DND-41 (cell line): Measurements from ENCODE around the gene STRN.
"Not testable (repeated sequence)": the region's sequence is repeated elsewhere in the genome, so short reads cannot be mapped to it uniquely, and the experiment has no call there.

Experiments
- ATAC-seq: fragments of 200-7000 bp; cut with Tn5 transposase; 3 replicates; pipeline ENCODE4 v1.9.1; 2021; ENCODE audit warnings: low read depth; ENCODE audit not compliant: insufficient read depth
- DNase-seq: peaks from one replicate; pipeline ENCODE4 v3.0.0-alpha.2; 2020
- H2AFZ ChIP-seq: 2 replicates; pipeline ENCODE4 v1.6.0; 2012; ENCODE audit warnings: low read depth, low read length
- H3K27ac ChIP-seq: 2 replicates; pipeline ENCODE4 v1.5.1; 2012; ENCODE audit warnings: low read length, inconsistent platforms
- H3K27me3 ChIP-seq: fragments of 200-600 bp; sonication (generic); 2 replicates; pipeline ENCODE4 v1.6.0; 2012; ENCODE audit warnings: low read length, mild to moderate bottlenecking, inconsistent platforms; ENCODE audit not compliant: insufficient read depth, poor library complexity
- H3K36me3 ChIP-seq: 2 replicates; pipeline ENCODE4 v1.5.1; 2012; ENCODE audit warnings: low read length, inconsistent platforms; ENCODE audit not compliant: insufficient read depth
- H3K4me1 ChIP-seq: 2 replicates; pipeline ENCODE4 v1.5.1; 2012; ENCODE audit warnings: mild to moderate bottlenecking, low read length; ENCODE audit not compliant: insufficient read depth
- H3K4me2 ChIP-seq: 2 replicates; pipeline ENCODE4 v1.6.0; 2012; ENCODE audit warnings: mild to moderate bottlenecking, moderate library complexity, low read length, inconsistent platforms; ENCODE audit not compliant: insufficient read depth
- H3K4me3 ChIP-seq, 2 experiments: fragments of 200-600 bp in 1 of 2; shearing (Covaris generic) in 1 of 2; 2 replicates each; pipeline ENCODE4 v1.5.1; 2012 to 2016; ENCODE audit warnings: inconsistent platforms in 2 of 2, low read length in 2 of 2, mild to moderate bottlenecking in 2 of 2, low read depth in 1 of 2, moderate library complexity in 1 of 2
- H3K79me2 ChIP-seq: 2 replicates; pipeline ENCODE4 v1.6.0; 2012; ENCODE audit warnings: low read length, inconsistent platforms; ENCODE audit not compliant: insufficient read depth
- H3K9ac ChIP-seq: 2 replicates; pipeline ENCODE4 v1.6.0; 2012; ENCODE audit warnings: low read depth, mild to moderate bottlenecking, inconsistent platforms, low read length, moderate library complexity
- H3K9me3 ChIP-seq: 2 replicates; pipeline ENCODE4 v1.5.1; 2012; ENCODE audit warnings: low read length, moderate library complexity, mild to moderate bottlenecking, inconsistent platforms; ENCODE audit not compliant: insufficient read depth, severe bottlenecking
- H4K20me1 ChIP-seq: 2 replicates; pipeline ENCODE4 v1.6.0; 2012; ENCODE audit warnings: low read length; ENCODE audit not compliant: insufficient read depth
- CTCF ChIP-seq: IDR thresholded peaks from 2 replicates; pipeline ENCODE4 v1.5.1; 2012; ENCODE audit warnings: borderline replicate concordance, low read length, moderate library complexity, mild to moderate bottlenecking; ENCODE audit not compliant: poor library complexity, severe bottlenecking; ENCODE audit errors: extremely low read depth
- EZH2 ChIP-seq: IDR thresholded peaks from 3 replicates; pipeline ENCODE4 v1.6.1; 2012; ENCODE audit warnings: borderline replicate concordance, low read depth, mild to moderate bottlenecking, moderate library complexity, low read length, inconsistent platforms; ENCODE audit not compliant: severe bottlenecking

The STRN gene

GRCh38 chr2:36904636-36905035 lies 61.7 kb downstream of the STRN start:
- no peaks in the 10 kb centered on the region for H3K4me1 ChIP-seq
- H3K27ac ChIP-seq: no peak overlapping the region
- no peaks in the 10 kb centered on the region for H3K27me3 ChIP-seq
- H3K79me2 ChIP-seq: no peaks in the 10 kb centered on the region
- ATAC-seq: no peak
- H3K9me3 ChIP-seq: no peaks in the 10 kb centered on the region
- TF ChIP-seq EZH2: no peak
- TF ChIP-seq CTCF: no peak
- H3K36me3 ChIP-seq: peaks cover 12% of the 10 kb centered on the region; the same call in 1 of the 2 replicates
- H3K4me2 ChIP-seq: no peak overlapping the region
- no peak overlapping the region for H3K4me3 ChIP-seq
- DNase-seq: no peak
- no peak overlapping the region for H3K9ac ChIP-seq
- no peaks in the 10 kb centered on the region; the same call in 1 of the 2 replicates for H4K20me1 ChIP-seq
- no peak overlapping the region for H2AFZ ChIP-seq

DNA sequence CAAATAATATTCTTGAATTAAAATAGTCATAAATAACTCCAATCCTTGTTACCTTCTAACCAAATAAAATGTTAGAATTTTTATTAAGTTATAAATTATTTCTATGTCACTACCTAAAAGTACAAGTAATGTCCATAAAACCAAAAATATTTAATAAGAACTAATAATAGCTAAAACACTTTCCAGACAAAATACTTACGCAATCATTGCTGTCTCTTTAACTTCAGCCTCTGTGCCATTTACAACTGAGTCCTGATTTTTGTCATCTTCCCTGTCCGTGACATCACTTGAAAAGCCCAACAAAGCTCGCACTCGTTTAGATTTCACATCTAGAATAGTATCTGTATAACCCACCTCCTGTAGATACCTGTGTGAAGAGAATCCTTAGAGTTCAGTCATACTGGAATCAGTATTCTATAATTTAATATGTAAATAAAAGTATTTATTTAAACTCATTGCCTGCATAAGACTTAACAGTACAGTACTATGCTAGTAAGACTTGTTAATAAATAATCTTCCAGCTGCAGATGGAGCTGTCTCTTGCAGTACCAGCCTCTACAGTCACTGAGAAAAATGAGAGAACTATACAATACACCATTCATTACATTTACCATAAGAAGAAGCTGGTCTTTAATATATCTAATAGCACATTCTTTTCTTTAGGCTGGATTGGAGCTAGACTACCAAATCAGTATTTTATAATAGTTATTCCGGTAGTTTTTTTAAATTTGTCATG lies 63.8 kb downstream of the STRN start:
- no peaks in the 10 kb centered on the region for H3K27me3 ChIP-seq
- no peaks in the 10 kb centered on the region for H3K79me2 ChIP-seq
- no peak overlapping the region for H3K9ac ChIP-seq
- no peak overlapping the region for H3K27ac ChIP-seq
- H4K20me1 ChIP-seq: no peaks in the 10 kb centered on the region
- H2AFZ ChIP-seq: no peak overlapping the region
- ATAC-seq: no peak
- no peak for TF ChIP-seq EZH2
- TF ChIP-seq CTCF: no peak
- no peaks in the 10 kb centered on the region for H3K4me1 ChIP-seq
- no peak for DNase-seq
- no peak overlapping the region for H3K4me2 ChIP-seq
- peaks cover 12% of the 10 kb centered on the region; the same call in 1 of the 2 replicates for H3K36me3 ChIP-seq
- no peak overlapping the region for H3K4me3 ChIP-seq
- no peaks in the 10 kb centered on the region for H3K9me3 ChIP-seq

GRCh38 chr2:36892805-36893204 lies 73.5 kb downstream of the STRN start:
- DNase-seq (no peak), ATAC-seq (no peak)
- no peak overlapping the region for H2AFZ ChIP-seq
- H3K9me3 ChIP-seq: no peaks in the 10 kb centered on the region
- H4K20me1 ChIP-seq: no peaks in the 10 kb centered on the region
- no peaks in the 10 kb centered on the region for H3K27me3 ChIP-seq
- H3K27ac ChIP-seq: no peak overlapping the region
- no peaks in the 10 kb centered on the region for H3K4me1 ChIP-seq
- TF ChIP-seq EZH2 (no peak), CTCF (no peak)
- H3K36me3 ChIP-seq: peaks cover 35% of the 10 kb centered on the region
- no peak overlapping the region for H3K4me3 ChIP-seq
- H3K79me2 ChIP-seq: no peaks in the 10 kb centered on the region
- no peak overlapping the region for H3K4me2 ChIP-seq
- H3K9ac ChIP-seq: no peak overlapping the region

- H3K36me3 ChIP-seq: peaks cover 41% of the 10 kb centered on the region
- no peaks in the 10 kb centered on the region for H3K79me2 ChIP-seq
- no peak overlapping the region for H3K27ac ChIP-seq
- ATAC-seq (no peak), DNase-seq (no peak)
- no peak overlapping the region for H3K4me3 ChIP-seq
- H3K4me2 ChIP-seq: no peak overlapping the region
- TF ChIP-seq EZH2 (no peak), CTCF (no peak)
- H3K9me3 ChIP-seq: no peaks in the 10 kb centered on the region
- no peak overlapping the region for H3K9ac ChIP-seq
- H2AFZ ChIP-seq: no peak overlapping the region
- H3K4me1 ChIP-seq: no peaks in the 10 kb centered on the region
- H3K27me3 ChIP-seq: no peaks in the 10 kb centered on the region
- no peaks in the 10 kb centered on the region for H4K20me1 ChIP-seq
Observed at GRCh38 chr2:36889795-36890194, 76.5 kb downstream of the STRN start.

- not testable (repeated sequence) for H4K20me1 ChIP-seq, H3K4me3 ChIP-seq, H3K4me2 ChIP-seq, H3K4me1 ChIP-seq, H3K9me3 ChIP-seq, H3K27ac ChIP-seq, DNase-seq, H3K79me2 ChIP-seq, ATAC-seq, H3K9ac ChIP-seq, H3K27me3 ChIP-seq, H2AFZ ChIP-seq
- H3K36me3 ChIP-seq: peaks cover 47% of the 10 kb centered on the region
Observed at GRCh38 chr2:36887095-36887494, 79.2 kb downstream of the STRN start.
